NCI-H82 treated with DMSO at 0.1 percent for 48 hours (cell line): Measurements from ENCODE around the gene HSF2BP.
"Not testable (repeated sequence)": the region's sequence is repeated elsewhere in the genome, so short reads cannot be mapped to it uniquely, and the experiment has no call there.

Experiments
- DNase-seq: peaks from one replicate; lab custom pipeline; 2025; ENCODE audit not compliant: unreplicated experiment; lab: John Stamatoyannopoulos, UW

The HSF2BP gene

DNA sequence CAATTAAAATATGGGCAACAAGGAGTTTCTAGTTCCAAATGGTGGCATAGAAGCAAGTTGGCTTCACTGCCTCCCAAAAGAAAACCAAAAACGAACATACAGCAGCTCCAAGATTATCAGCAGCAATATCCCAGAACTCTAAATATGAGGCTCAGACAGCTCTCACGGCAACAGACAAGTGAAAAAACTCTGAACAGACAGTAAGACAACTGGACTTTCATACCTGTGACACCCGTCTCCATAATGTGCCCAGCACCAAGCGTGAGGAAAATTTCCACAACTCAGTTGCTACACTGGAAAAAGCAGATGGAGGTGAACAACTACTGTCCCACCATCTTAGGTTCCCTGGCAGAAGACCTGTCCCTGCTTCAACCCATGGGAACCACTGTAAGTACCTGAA is 39.9 kb downstream of the HSF2BP start:
- DNase-seq, result no peak

DNA sequence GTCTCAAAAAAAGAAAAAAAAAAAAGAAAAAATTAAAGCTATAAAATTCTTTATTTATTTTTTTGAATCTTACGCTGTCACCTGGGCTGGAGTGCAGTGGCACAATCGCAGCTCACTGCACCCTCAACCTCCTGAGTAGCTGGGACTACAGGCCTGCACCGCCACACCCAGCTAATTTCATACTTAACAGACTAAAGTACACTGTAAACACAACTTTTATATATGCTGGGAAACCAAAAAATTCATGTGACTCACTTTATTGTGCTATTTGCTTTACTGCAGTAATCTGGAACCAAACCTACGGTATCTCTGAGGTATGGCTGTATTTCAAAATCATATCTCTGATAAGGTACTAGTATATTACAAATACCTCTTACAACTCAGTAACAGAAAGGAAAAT is 40.3 kb downstream of the HSF2BP start:
- DNase-seq, result no peak

GRCh38 chr21:43616861-43617260 is 42.4 kb downstream of the HSF2BP start:
- not testable (repeated sequence) for DNase-seq

- DNase-seq, result no peak
Measured at GRCh38 chr21:43614839-43615238, 44.4 kb downstream of the HSF2BP start.

GRCh38 chr21:43613755-43614638 is 45.3 kb downstream of the HSF2BP start:
- no peak for DNase-seq

DNA sequence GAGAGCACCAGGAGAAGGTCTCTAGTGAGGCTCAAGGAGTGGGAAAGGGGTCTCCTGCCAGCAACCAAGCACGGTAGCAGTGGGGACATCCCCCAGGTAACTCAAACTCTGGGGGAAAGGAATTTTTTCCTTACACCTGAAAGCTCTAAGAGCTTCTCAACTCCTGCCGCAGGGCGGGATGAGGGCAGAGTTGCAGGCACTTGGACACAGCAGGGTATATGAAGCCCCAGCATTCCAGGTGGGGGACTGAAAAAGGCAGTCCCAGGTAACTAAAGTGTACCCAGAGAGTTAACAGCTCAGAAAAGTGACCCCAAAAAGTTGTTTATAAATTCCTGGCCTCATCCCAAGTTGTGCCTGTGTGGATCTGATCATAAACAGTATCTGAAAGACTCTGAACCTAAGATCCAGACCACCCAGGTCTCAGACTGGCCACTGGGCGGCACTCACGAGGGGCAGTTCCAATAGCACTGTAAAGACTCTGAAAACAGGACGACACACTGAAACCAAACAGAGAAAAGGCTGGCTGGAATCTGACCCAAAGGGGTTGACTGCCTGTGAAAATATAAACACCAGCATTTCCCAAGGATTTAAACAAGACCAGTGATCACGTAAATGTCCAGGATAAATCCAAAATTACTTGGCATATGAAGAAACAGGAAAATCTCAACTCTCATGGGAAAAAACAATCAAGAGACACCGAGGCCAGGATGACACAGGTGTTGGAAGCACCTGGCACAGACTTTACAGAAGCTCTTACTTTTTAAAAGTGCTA is 47.5 kb downstream of the HSF2BP start:
- DNase-seq, result peak; percentile 26

DNA sequence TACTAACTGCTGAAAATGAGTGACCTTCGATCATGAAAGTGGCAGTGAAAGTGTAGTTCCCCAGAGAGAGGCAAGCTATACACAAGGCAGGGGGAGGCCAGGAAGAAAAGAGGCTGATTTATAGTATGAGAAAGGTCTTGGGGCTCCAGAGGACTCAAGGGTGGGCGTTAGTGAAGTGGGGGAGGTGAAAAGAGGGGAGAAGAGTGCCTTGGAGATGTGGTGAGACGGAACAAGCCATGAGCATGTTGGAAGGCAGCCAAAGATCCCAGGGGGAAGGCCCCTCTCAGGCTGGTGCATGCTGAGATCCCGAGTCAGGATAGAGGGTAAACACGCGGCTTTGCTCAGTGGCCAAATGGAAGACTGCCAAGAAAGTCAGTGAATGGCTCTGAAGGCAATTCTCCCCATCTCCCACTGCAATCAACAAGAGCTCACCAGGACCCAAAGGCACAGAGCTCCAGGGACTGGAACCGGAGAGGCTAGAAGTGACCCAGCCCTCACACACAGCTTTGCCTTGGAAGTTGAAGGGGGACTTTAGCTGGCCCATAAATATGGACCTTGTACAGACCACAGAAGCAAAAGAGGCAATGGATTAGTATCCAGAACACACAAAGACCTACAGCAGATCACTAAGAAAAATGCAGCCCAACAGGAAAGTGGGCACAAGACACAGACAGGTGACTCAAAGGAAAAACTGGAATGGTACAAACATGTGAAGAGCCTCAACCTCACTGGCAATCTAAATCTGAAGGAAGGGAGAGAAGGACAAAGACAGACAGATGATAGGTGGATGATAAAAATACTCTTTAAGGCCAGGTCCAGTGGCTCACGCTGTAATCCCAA is 49.6 kb downstream of the HSF2BP start:
- peak; percentile 11 for DNase-seq

DNA sequence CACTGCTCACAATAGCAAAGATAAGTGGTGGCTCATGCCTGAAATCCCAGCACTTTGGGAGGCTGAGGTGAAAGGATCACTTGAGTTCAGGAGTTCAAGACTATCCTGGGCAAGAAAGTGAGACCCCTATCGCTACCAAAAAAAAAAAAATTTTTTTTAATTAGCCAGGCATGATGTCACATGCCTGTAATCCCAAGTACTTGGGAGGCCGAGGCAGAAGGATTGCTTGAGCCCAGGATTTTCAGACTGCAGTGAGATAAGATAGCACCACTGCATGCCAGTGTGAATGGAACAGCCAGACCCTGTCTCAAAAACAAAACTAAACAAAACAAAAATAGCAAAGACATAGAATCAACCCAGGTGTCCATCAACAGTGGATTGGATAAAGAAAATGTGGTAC is 50.6 kb downstream of the HSF2BP start:
- no peak for DNase-seq

DNA sequence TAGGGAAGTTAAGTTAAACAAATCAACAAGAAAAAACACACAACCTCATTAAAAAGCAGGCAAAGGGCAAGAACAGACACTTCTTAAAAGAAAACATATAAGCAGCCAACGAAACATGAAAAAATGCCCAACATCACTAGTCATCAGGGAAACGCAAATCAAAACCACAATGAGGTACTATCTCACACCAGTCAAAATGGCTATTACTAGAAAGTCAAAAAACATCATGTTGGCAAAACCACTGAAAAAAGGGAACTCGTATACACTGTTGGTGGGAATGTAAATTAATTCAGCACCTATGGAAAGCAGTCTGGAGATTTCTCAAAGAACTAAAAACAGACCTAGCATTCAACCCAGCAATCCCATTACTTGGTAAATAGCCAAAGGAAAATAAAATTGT is 51.1 kb downstream of the HSF2BP start:
- no peak for DNase-seq

- no peak for DNase-seq
Measured at GRCh38 chr21:43605320-43606215, 53.7 kb downstream of the HSF2BP start.

GRCh38 chr21:43604505-43605204 is 54.6 kb downstream of the HSF2BP start:
- no peak for DNase-seq

DNA sequence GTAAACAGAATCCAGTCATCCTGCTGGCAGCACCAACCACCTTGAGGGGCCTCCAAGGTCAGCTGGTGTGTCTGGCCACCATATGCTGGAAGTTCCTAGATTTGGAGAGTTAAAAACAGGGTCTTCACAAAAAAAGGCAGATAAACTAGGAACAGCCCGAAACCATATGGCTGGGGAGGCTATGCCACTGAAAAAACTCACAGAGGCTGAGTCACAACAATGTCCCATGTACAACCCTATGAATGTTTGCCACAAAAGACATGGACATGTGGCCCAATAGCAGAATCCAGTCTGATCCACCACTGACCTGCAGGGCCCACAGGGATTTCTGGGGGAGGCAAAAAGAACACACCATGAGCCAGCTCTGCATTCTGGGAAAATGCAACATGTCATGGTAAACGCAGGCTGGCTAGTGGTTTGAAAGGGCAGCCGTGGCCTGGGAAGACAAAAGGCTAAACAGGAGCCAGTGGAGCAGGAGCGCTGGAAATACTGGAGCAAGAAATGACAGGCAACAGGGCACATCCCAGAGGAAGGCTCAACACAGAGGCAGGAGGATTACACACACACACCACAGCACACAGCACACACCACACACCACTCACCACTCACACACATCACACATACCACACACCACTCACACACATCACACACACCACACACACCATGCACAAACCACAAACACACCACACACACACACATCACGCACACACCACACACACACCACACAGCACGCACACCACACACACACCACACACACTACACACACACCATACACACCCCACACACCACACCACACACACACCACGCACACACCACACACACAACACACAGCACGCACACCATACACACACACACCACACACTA is 55.4 kb downstream of the HSF2BP start:
- DNase-seq, result no peak

DNA sequence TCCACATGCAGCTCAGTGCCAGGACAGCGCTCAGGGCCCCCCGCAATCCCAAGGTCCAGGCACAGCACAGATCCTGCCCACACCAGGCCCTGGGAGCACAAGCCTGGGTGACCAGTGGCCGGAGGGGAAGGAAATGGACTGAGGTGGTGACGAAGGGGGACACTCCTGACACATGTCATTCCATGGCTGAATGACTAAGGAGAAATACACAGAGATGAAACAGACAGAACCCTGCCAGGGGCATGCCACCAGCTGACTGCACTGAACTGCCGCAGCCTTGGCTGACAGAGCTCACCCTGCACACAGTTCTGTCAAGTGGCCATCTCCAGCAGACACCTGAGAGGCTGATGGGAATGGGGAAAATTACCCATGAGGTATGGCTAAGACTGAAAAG is 56.1 kb downstream of the HSF2BP start:
- DNase-seq, result no peak

DNA sequence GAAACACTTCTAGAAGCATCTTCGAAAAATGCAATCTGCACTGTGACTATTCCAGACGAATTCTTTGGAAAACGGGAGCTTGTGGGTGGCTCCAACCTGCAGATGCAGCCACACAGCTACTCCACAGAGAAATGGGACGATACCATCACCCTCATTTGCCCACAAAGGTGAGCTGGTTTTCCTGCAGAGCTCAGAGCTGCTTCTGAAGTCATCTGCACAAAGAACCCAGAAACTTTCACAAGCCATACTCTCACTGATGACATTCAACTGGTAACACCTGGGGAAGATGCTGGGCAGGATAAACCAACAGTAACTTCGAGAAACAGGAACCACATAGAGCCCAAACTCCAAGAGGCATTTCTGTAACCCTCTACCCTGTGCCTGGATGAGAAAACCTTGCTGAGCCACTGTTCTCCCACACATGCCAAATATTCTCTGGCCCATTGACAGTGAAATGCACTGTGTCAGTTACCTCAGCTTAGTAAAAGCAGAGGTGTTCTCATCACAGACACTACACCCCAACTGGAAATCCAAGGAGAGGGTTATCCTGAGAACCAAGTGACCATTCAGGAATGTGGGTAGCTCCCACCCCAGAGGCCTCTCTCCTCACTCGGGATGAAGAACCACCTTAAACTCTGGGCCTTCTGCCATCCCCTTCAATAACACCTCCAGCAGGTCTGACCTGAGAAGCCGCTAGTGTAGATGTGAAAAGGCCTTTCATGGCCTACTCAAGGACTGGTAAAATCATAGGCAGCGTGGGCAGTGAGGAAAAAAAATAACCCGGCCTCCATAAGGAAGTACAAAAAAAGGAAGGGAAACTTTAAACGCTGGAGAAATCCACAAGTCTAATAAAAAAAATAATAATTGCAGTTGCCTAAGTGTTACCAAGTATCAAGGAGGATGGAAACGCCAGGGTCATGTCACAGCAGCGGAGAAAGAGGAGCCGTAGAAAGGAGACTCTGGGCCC is 56.7 kb downstream of the HSF2BP start:
- no peak for DNase-seq

- no peak for DNase-seq
Measured at GRCh38 chr21:43600642-43601402, 58.5 kb downstream of the HSF2BP start.

DNA sequence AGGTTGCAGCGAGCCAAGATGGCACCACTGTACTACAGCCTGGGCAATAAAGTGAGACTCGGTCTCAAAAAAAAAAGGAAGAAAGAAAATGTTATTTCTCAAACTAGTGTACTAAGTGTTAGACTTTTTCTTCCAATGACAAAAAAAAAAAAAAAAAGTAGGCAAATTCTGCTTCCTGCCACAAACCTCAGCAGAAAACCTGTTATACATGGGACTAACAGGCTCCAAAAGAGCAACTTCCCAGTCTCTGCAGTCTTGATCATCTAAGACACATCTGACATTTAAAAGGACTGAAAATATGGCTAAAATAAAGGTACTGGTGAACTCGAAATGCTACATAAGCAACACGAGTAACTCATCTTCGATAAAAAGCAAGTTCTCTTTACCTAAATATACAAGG is 59.6 kb downstream of the HSF2BP start:
- DNase-seq, result no peak
